Peyer's patch (tissue), 4 donors: ENCODE data around the gene RPS3. TPM values are rescaled to one million over a fixed set of nuclear protein-coding genes. Genes with fewer than 3 reads are reported as not detected.

Experiments used
- DNase-seq, 3 donors: peaks; one replicate each; pipeline ENCODE4 v3.0.0-alpha.2; 2017 to 2019
- H3K27ac ChIP-seq, 4 donors: fragments of 200-600 bp; sonication (generic); one replicate each; pipeline ENCODE4 v1.5.1; 2016 to 2019
- H3K27me3 ChIP-seq, 2 donors: fragments of 200-600 bp; sonication (generic); one replicate each; pipeline ENCODE4 v1.5.1; 2019
- H3K36me3 ChIP-seq, 3 donors: fragments of 200-600 bp; sonication (generic); one replicate each; pipeline ENCODE4 v1.5.1; 2016 to 2019
- H3K4me1 ChIP-seq, 4 donors: fragments of 200-600 bp; sonication (generic); one replicate each; pipeline ENCODE4 v1.5.1; 2016 to 2019
- H3K4me3 ChIP-seq, 4 donors: fragments of 200-600 bp; sonication (generic); 1 replicate in 3 of 4; 2 replicates in 1 of 4; pipeline ENCODE4 v1.5.1; 2016 to 2019; ENCODE audit warnings: mild to moderate bottlenecking in 1 of 4
- H3K9me3 ChIP-seq, 4 donors: fragments of 200-600 bp; sonication (generic); one replicate each; pipeline ENCODE4 v1.5.1; 2016 to 2019; ENCODE audit warnings: mild to moderate bottlenecking in 1 of 4
- CTCF ChIP-seq, 6 experiments: fragments of 450-650 bp in 4 of 6; fragments of 200-600 bp in 2 of 6; sonication (generic) in 1 of 6; IDR thresholded peaks; one replicate each; pipeline ENCODE4 v1.5.1; 2017 to 2019; ENCODE audit warnings: antibody characterized with exemption in 6 of 6, mild to moderate bottlenecking in 3 of 6, moderate library complexity in 1 of 6
- POLR2A ChIP-seq, 2 donors: fragments of 450-650 bp; IDR thresholded peaks; one replicate each; pipeline ENCODE4 v1.5.1; 2017; ENCODE audit warnings: antibody characterized with exemption in 2 of 2, mild to moderate bottlenecking in 2 of 2, moderate library complexity in 2 of 2
- total RNA-seq, 4 donors: library from RNA; depleted of rRNA; stranded (reverse); fragments of >200 nt; gene quantifications; one replicate each; pipeline ENCODE4 v1.1.0, GENCODE V29; 2016

Gene RPS3
- total RNA-seq, 4 donors from 2014 or later, result 505 to 1,121 (median 614) TPM

- peak in 1 of 3 donors; percentile 46 for DNase-seq
- Histone ChIP-seq H3K4me3 (no peak overlapping the region), H3K4me1 (peaks cover 0 to 13% (median 9%) of the 10 kb centered on the region in 4 donors), H3K9me3 (peaks cover 0 to 6% (median 0%) of the 10 kb centered on the region in 4 donors), H3K27ac (no peak overlapping the region), H3K36me3 (no peaks in the 10 kb centered on the region), H3K27me3 (peaks cover 0 to 8% of the 10 kb centered on the region in 2 donors)
- TF ChIP-seq CTCF (IDR thresholded peaks at IDR 0.05), result no peak
- TF ChIP-seq POLR2A (IDR thresholded peaks at IDR 0.05), result no peak
These were observed 32.5 kb downstream of the RPS3 start for GRCh38 chr11:75431533-75432525.

- Histone ChIP-seq H3K27me3 (peaks cover 0 to 8% of the 10 kb centered on the region in 2 donors), H3K9me3 (peaks cover 0 to 6% (median 0%) of the 10 kb centered on the region in 4 donors), H3K36me3 (no peaks in the 10 kb centered on the region), H3K4me1 (peaks cover 0 to 13% (median 9%) of the 10 kb centered on the region in 4 donors), H3K27ac (no peak within 1 kb of the TSS), H3K4me3 (no peak within 1 kb of the TSS)
- TF ChIP-seq CTCF (IDR thresholded peaks at IDR 0.05) (no peak), POLR2A (IDR thresholded peaks at IDR 0.05) (no peak)
- no peak for DNase-seq
These were observed 33.6 kb downstream of the RPS3 start, which contains the start of gene KLHL35 for GRCh38 chr11:75432911-75433321. Gene KLHL35 (minus strand): TSS chr11:75433203. CDS start chr11:75430629, 2,574 bp downstream.

GRCh38 chr11:75433443-75433842 lies 34.1 kb downstream of the RPS3 start:
- peaks cover 0 to 13% (median 9%) of the 10 kb centered on the region in 4 donors for H3K4me1 ChIP-seq
- H3K27me3 ChIP-seq, result peaks cover 0 to 8% of the 10 kb centered on the region in 2 donors
- TF ChIP-seq CTCF (IDR thresholded peaks at IDR 0.05) (no peak), POLR2A (IDR thresholded peaks at IDR 0.05) (no peak)
- H3K36me3 ChIP-seq, result no peaks in the 10 kb centered on the region
- peaks cover 0 to 6% (median 0%) of the 10 kb centered on the region in 4 donors for H3K9me3 ChIP-seq
- DNase-seq, result no peak
- no peak overlapping the region for H3K27ac ChIP-seq
- H3K4me3 ChIP-seq, result no peak overlapping the region

- TF ChIP-seq CTCF (IDR thresholded peaks at IDR 0.05), result no peak
- no peak for TF ChIP-seq POLR2A (IDR thresholded peaks at IDR 0.05)
- no peak overlapping the region for H3K27ac ChIP-seq
- DNase-seq, result no peak
These were observed 34.7 kb downstream of the RPS3 start for GRCh38 chr11:75434051-75434450.

GRCh38 chr11:75434886-75435570 lies 35.7 kb downstream of the RPS3 start:
- Histone ChIP-seq H3K36me3 (no peaks in the 10 kb centered on the region), H3K4me3 (no peak overlapping the region), H3K27me3 (no peaks in the 10 kb centered on the region), H3K4me1 (peaks cover 0 to 9% (median 7%) of the 10 kb centered on the region in 4 donors), H3K27ac (no peak overlapping the region), H3K9me3 (no peaks in the 10 kb centered on the region)
- DNase-seq, result no peak
- TF ChIP-seq CTCF (IDR thresholded peaks at IDR 0.05), result no peak
- TF ChIP-seq POLR2A (IDR thresholded peaks at IDR 0.05), result no peak

More at GRCh38 chr11:75434051-75434450, 34.7 kb downstream of the RPS3 start:
- Histone ChIP-seq H3K4me1 (peaks cover 0 to 13% (median 9%) of the 10 kb centered on the region in 4 donors), H3K9me3 (peaks cover 0 to 6% (median 0%) of the 10 kb centered on the region in 4 donors), H3K4me3 (no peak overlapping the region), H3K36me3 (no peaks in the 10 kb centered on the region), H3K27me3 (peaks cover 0 to 8% of the 10 kb centered on the region in 2 donors)
